ENCODE data around the gene LRRC74B.

DNA sequence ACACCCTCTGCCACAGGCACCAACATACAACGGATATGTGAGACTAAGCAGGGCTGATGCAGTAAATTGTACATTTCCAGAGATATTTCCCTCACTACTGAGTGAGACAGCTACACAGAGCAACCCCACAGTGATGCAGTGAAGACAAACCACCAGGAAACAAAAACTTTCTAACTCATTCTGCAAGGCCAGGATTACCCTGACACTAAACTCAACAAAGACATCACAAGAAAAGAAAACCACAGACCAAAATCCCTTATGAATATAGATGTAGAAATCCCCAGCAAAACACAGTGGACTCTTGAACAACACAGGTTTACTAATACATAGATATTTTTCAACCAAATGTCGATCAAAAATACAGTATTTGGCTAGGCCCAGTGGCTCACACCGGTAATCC, 11.9 kb upstream of the LRRC74B start:
- no peak for TF ChIP-seq POLR2AphosphoS5 (IDR thresholded peaks at IDR 0.05; ENCODE audit: low read depth)
- TF ChIP-seq, protein P1, sequence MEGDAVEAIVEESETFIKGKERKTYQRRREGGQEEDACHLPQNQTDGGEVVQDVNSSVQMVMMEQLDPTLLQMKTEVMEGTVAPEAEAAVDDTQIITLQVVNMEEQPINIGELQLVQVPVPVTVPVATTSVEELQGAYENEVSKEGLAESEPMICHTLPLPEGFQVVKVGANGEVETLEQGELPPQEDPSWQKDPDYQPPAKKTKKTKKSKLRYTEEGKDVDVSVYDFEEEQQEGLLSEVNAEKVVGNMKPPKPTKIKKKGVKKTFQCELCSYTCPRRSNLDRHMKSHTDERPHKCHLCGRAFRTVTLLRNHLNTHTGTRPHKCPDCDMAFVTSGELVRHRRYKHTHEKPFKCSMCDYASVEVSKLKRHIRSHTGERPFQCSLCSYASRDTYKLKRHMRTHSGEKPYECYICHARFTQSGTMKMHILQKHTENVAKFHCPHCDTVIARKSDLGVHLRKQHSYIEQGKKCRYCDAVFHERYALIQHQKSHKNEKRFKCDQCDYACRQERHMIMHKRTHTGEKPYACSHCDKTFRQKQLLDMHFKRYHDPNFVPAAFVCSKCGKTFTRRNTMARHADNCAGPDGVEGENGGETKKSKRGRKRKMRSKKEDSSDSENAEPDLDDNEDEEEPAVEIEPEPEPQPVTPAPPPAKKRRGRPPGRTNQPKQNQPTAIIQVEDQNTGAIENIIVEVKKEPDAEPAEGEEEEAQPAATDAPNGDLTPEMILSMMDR (conservative IDR thresholded peaks at IDR 0.05; ENCODE audit: low read depth in 2 of 2), result no peak
- no peak for TF ChIP-seq ZNF331 (CRISPR knock-in tag; IDR thresholded peaks at IDR 0.05; ENCODE audit: low read depth)
- TF ChIP-seq EZH2phosphoT487 (IDR thresholded peaks at IDR 0.05; ENCODE audit: unreplicated experiment), result no peak
- TF ChIP-seq JUNB (IDR thresholded peaks at IDR 0.05; ENCODE audit: unreplicated experiment), result no peak
